Hepatocyte (in vitro differentiated cells): Measurements from ENCODE around the gene PSMA7.

Source experiments
- EZH2 ChIP-seq: fragments of 200-600 bp; sonication (generic); IDR thresholded peaks from 2 replicates; pipeline ENCODE4 v1.6.1; 2016; ENCODE audit warnings: antibody characterized with exemption, mild to moderate bottlenecking, borderline replicate concordance
- EZH2phosphoT487 ChIP-seq: fragments of 200-600 bp; sonication (generic); IDR thresholded peaks from one replicate; pipeline ENCODE4 v1.6.1; 2018; ENCODE audit warnings: antibody characterized with exemption, mild to moderate bottlenecking, low read depth, moderate library complexity; ENCODE audit not compliant: unreplicated experiment, severe bottlenecking
- TF ChIP-seq, protein P1 (sequence below): fragments of 200-600 bp; sonication (generic); IDR thresholded peaks from 2 replicates; pipeline ENCODE4 v1.5.1; 2016; ENCODE audit warnings: antibody characterized with exemption, mild to moderate bottlenecking; ENCODE audit not compliant: poor library complexity

DNA sequence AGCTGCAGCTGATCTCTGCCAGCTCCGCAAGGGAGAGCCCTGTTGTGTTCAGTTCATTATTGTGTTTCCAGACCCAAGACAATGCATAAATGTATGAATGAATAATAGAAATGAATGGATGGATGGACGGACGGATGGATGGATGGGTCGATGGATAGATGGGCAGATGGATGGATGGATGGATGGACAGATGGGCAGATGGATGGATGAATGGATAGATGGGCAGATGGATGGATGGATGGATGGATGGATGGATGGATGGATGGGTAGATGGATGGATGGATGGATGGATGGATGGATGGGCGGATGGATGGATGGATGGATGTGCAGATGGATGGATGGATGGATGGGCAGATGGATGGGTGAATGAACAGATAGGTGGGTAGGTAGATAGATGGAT, 37.6 kb downstream of the PSMA7 start:
- TF ChIP-seq, protein P1, sequence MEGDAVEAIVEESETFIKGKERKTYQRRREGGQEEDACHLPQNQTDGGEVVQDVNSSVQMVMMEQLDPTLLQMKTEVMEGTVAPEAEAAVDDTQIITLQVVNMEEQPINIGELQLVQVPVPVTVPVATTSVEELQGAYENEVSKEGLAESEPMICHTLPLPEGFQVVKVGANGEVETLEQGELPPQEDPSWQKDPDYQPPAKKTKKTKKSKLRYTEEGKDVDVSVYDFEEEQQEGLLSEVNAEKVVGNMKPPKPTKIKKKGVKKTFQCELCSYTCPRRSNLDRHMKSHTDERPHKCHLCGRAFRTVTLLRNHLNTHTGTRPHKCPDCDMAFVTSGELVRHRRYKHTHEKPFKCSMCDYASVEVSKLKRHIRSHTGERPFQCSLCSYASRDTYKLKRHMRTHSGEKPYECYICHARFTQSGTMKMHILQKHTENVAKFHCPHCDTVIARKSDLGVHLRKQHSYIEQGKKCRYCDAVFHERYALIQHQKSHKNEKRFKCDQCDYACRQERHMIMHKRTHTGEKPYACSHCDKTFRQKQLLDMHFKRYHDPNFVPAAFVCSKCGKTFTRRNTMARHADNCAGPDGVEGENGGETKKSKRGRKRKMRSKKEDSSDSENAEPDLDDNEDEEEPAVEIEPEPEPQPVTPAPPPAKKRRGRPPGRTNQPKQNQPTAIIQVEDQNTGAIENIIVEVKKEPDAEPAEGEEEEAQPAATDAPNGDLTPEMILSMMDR: no peak
- TF ChIP-seq EZH2 (no peak), EZH2phosphoT487 (no peak)
